ENCODE measurements around the gene COX14. TPM values are rescaled to one million over a fixed set of nuclear protein-coding genes. Genes with fewer than 3 reads are reported as not detected.
"Not testable (repeated sequence)": the region's sequence is repeated elsewhere in the genome, so short reads cannot be mapped to it uniquely, and the experiment has no call there.

The COX14 gene
- total RNA-seq, 1 experiment from 2014 or later, result 28.7 TPM

DNA sequence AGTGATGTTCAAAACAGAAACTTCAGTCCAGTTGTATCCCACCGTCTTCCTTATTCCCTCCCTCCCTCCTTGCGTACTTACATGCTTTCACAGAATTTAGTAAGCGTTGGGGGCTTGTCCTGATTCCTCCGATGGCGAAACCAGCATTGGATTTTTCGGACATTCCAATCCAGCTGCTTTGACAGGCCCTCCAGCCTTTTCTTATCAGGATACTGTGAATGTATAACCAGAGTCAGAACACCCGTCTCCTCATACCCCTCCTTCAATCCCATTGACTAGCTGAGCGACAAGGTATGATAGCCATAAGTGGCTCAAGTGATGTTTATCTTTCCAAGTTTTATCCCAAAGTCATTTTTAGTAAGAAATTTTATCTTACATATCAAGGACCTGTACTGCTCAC is 31.0 kb downstream of the COX14 start:
- POLR2A ChIA-PET (ENCODE audit: low non-redundant PET), result no interaction called here
- TF ChIP-seq, protein P1, sequence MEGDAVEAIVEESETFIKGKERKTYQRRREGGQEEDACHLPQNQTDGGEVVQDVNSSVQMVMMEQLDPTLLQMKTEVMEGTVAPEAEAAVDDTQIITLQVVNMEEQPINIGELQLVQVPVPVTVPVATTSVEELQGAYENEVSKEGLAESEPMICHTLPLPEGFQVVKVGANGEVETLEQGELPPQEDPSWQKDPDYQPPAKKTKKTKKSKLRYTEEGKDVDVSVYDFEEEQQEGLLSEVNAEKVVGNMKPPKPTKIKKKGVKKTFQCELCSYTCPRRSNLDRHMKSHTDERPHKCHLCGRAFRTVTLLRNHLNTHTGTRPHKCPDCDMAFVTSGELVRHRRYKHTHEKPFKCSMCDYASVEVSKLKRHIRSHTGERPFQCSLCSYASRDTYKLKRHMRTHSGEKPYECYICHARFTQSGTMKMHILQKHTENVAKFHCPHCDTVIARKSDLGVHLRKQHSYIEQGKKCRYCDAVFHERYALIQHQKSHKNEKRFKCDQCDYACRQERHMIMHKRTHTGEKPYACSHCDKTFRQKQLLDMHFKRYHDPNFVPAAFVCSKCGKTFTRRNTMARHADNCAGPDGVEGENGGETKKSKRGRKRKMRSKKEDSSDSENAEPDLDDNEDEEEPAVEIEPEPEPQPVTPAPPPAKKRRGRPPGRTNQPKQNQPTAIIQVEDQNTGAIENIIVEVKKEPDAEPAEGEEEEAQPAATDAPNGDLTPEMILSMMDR (conservative IDR thresholded peaks at IDR 0.05; ENCODE audit: low read depth, low read length), result no peak
- no peak for TF ChIP-seq EZH2 (IDR thresholded peaks at IDR 0.05; ENCODE audit: borderline replicate concordance, low read depth, low read length, poor library complexity, severe bottlenecking)
- H3K27me3 ChIP-seq (replicated peaks; ENCODE audit: insufficient read depth, low read depth, low read length, poor library complexity), result no peaks in the 10 kb centered on the region
- CTCF ChIA-PET, result no interaction called here
- H3K27ac ChIP-seq (ENCODE audit: low read depth, low read length, poor library complexity, severe bottlenecking), result no peak overlapping the region
- H3K4me1 ChIP-seq (ENCODE audit: insufficient read depth, low read length, poor library complexity, severe bottlenecking), result no peaks in the 10 kb centered on the region
- no TSS peak for BruUV-seq (replicated peaks)
- DNase-seq (ENCODE audit: low spot score), result no peak
- intact Hi-C loops (cut with micrococcal nuclease; ENCODE audit: unreplicated experiment), result no loop called here
- H3K9me3 ChIP-seq (ENCODE audit: low read depth, low read length, poor library complexity, severe bottlenecking), result no peaks in the 10 kb centered on the region
- peaks cover 22% of the 10 kb centered on the region for H3K36me3 ChIP-seq (ENCODE audit: insufficient read depth, low read length, poor library complexity, severe bottlenecking)
- H3K4me3 ChIP-seq (ENCODE audit: low read depth, low read length, poor library complexity, severe bottlenecking), result no peak overlapping the region

DNA sequence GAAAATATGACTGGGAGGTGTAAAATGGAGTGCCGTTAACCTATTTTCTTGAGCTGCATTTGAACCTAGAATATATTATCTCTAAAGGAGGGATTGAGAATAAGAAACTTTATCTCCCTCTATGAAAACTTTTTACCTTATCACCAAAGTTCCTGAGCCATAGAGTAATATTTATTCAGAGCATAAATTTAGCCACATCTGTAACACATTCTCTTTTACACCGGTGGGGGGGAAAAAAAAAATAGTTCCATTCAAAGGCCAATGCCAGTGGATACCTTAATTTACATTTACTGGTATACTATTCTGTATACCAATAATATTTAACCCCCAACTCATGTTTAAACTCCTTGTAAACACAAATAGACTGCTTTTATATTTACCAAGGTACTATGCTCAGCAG is 33.4 kb downstream of the COX14 start:
- H3K36me3 ChIP-seq (ENCODE audit: insufficient read depth, low read length, poor library complexity, severe bottlenecking), result peaks cover 11% of the 10 kb centered on the region
- DNase-seq (ENCODE audit: low spot score), result no peak
- no TSS peak for BruUV-seq (replicated peaks)
- ChIA-PET POLR2A (ENCODE audit: low non-redundant PET) (no interaction called here), CTCF (no interaction called here)
- H3K4me3 ChIP-seq (ENCODE audit: low read depth, low read length, poor library complexity, severe bottlenecking), result no peak overlapping the region
- no peaks in the 10 kb centered on the region for H3K4me1 ChIP-seq (ENCODE audit: insufficient read depth, low read length, poor library complexity, severe bottlenecking)
- H3K9me3 ChIP-seq (ENCODE audit: low read depth, low read length, poor library complexity, severe bottlenecking), result no peaks in the 10 kb centered on the region
- intact Hi-C loops (cut with micrococcal nuclease; ENCODE audit: unreplicated experiment), result no loop called here
- H3K27me3 ChIP-seq (replicated peaks; ENCODE audit: insufficient read depth, low read depth, low read length, poor library complexity), result no peaks in the 10 kb centered on the region
- no peak for TF ChIP-seq EZH2 (IDR thresholded peaks at IDR 0.05; ENCODE audit: borderline replicate concordance, low read depth, low read length, poor library complexity, severe bottlenecking)
- TF ChIP-seq, protein P1 (conservative IDR thresholded peaks at IDR 0.05; ENCODE audit: low read depth, low read length), result no peak
- no peak overlapping the region for H3K27ac ChIP-seq (ENCODE audit: low read depth, low read length, poor library complexity, severe bottlenecking)

DNA sequence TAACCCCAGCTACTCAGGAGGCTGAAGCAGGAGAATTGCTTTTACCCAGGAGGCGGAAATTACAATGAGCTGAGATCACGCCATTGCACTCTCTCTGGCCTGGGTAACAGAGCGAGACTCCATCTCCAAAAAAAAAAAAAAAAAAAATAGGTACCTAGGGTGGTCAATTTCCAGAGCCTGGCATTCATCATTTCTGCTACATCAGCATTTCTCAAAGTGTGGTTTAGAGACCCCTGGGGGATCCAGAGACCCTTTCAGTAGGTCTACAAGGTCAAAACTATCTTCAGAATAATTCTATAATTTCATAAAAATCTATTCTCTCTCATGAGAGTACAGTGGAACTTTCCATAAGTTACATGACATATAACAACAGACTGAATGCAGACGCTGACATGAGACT is 35.2 kb downstream of the COX14 start:
- DNase-seq (ENCODE audit: low spot score), result no peak
- TF ChIP-seq, protein P1 (conservative IDR thresholded peaks at IDR 0.05; ENCODE audit: low read depth, low read length), result no peak
- no peak for TF ChIP-seq EZH2 (IDR thresholded peaks at IDR 0.05; ENCODE audit: borderline replicate concordance, low read depth, low read length, poor library complexity, severe bottlenecking)
- POLR2A ChIA-PET (ENCODE audit: low non-redundant PET), result no interaction called here
- Histone ChIP-seq H3K36me3 (ENCODE audit: insufficient read depth, low read length, poor library complexity, severe bottlenecking) (peaks cover 5% of the 10 kb centered on the region), H3K27me3 (replicated peaks; ENCODE audit: insufficient read depth, low read depth, low read length, poor library complexity) (no peaks in the 10 kb centered on the region), H3K27ac (ENCODE audit: low read depth, low read length, poor library complexity, severe bottlenecking) (no peak overlapping the region), H3K4me1 (ENCODE audit: insufficient read depth, low read length, poor library complexity, severe bottlenecking) (no peaks in the 10 kb centered on the region), H3K4me3 (ENCODE audit: low read depth, low read length, poor library complexity, severe bottlenecking) (no peak overlapping the region), H3K9me3 (ENCODE audit: low read depth, low read length, poor library complexity, severe bottlenecking) (no peaks in the 10 kb centered on the region)
- intact Hi-C loops (cut with micrococcal nuclease; ENCODE audit: unreplicated experiment), result no loop called here
- no TSS peak for BruUV-seq (replicated peaks)
- CTCF ChIA-PET, result no interaction called here

DNA sequence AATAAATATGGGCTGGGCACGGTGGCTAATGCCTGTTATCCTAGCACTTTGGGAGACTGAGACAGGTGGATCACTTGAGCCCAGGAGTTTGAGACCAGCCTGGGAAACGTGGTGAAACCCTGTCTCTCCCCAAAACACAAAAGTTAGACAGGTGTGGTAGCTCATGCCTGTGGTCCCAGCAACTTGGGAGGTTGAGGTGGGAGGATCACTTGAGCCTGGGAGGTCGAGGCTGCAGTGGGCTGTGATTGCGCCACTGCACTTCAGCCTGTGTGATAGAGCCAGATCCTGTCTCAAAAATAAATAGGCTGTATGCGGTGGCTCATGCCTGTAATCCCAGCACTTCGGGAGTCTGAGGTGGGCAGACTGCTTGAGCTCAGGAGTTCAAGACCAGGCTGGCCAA is 36.0 kb downstream of the COX14 start:
- DNase-seq (ENCODE audit: low spot score); H3K4me3 ChIP-seq (ENCODE audit: low read depth, low read length, poor library complexity, severe bottlenecking); H3K4me1 ChIP-seq (ENCODE audit: insufficient read depth, low read length, poor library complexity, severe bottlenecking); H3K36me3 ChIP-seq (ENCODE audit: insufficient read depth, low read length, poor library complexity, severe bottlenecking); intact Hi-C loops (cut with micrococcal nuclease; ENCODE audit: unreplicated experiment); BruUV-seq (replicated peaks); POLR2A ChIA-PET (ENCODE audit: low non-redundant PET); H3K27ac ChIP-seq (ENCODE audit: low read depth, low read length, poor library complexity, severe bottlenecking); H3K27me3 ChIP-seq (replicated peaks; ENCODE audit: insufficient read depth, low read depth, low read length, poor library complexity); H3K9me3 ChIP-seq (ENCODE audit: low read depth, low read length, poor library complexity, severe bottlenecking): not testable (repeated sequence)
- CTCF ChIA-PET, result interaction anchor here (1.1 kb wide), 1 partner anchor 328 kb away, joined by 3 read pairs; no protein-coding TSS in a partner anchor

Measured in A673 (cell line).